NOMO-1 treated with dmso at 0.1 percent for 144 hours (cell line): ENCODE measurements around the gene NR1H4.
"Not testable (repeated sequence)": the region's sequence is repeated elsewhere in the genome, so short reads cannot be mapped to it uniquely, and the experiment has no call there.

Experiments used
- DNase-seq: peaks from one replicate; lab custom pipeline; 2025; ENCODE audit not compliant: unreplicated experiment; lab: John Stamatoyannopoulos, UW

The NR1H4 gene

GRCh38 chr12:100472325-100472724, 1.3 kb upstream of the NR1H4 start:
- DNase-seq, result no peak

GRCh38 chr12:100473050-100473715, 483 bp upstream of the NR1H4 start:
- no peak for DNase-seq

- DNase-seq, result no peak
These were observed 951 bp downstream of the NR1H4 start for GRCh38 chr12:100474617-100475016.

GRCh38 chr12:100476013-100476751, 2.5 kb downstream of the NR1H4 start:
- no peak for DNase-seq

- DNase-seq, result no peak
These were observed 7.4 kb downstream of the NR1H4 start for GRCh38 chr12:100481021-100481420.

- DNase-seq, result no peak
These were observed 10.7 kb downstream of the NR1H4 start for GRCh38 chr12:100484183-100484886.

GRCh38 chr12:100484891-100485471, 11.3 kb downstream of the NR1H4 start:
- no peak for DNase-seq

- DNase-seq, result no peak
These were observed 12.3 kb downstream of the NR1H4 start for GRCh38 chr12:100485983-100486382.

- DNase-seq, result no peak
These were observed 15.7 kb downstream of the NR1H4 start for GRCh38 chr12:100489251-100489820.

- DNase-seq, result no peak
These were observed 16.4 kb downstream of the NR1H4 start for GRCh38 chr12:100490056-100490455.

GRCh38 chr12:100491104-100491503, 17.4 kb downstream of the NR1H4 start:
- no peak for DNase-seq

GRCh38 chr12:100493396-100494012, 19.8 kb downstream of the NR1H4 start:
- no peak for DNase-seq

GRCh38 chr12:100494026-100494425, 20.4 kb downstream of the NR1H4 start:
- no peak for DNase-seq

- DNase-seq, result no peak
These were observed 20.9 kb downstream of the NR1H4 start for GRCh38 chr12:100494538-100494937.

- DNase-seq, result no peak
These were observed 23.6 kb downstream of the NR1H4 start for GRCh38 chr12:100497105-100497795.

GRCh38 chr12:100498141-100498540, 24.5 kb downstream of the NR1H4 start:
- no peak for DNase-seq

GRCh38 chr12:100499416-100499815, 25.8 kb downstream of the NR1H4 start:
- no peak for DNase-seq

- DNase-seq, result not testable (repeated sequence)
These were observed 29.1 kb downstream of the NR1H4 start for GRCh38 chr12:100502718-100503117.

GRCh38 chr12:100503228-100503628, 29.6 kb downstream of the NR1H4 start:
- DNase-seq, result no peak

- no peak for DNase-seq
These were observed 31.1 kb downstream of the NR1H4 start for GRCh38 chr12:100504804-100505203.
